Nephron progenitor cell (in vitro differentiated cells): ENCODE measurements around the gene CPA4.
A peak's percentile ranks its signal among the peaks of the same experiment; 100 is the strongest.

Experiments
- DNase-seq: peaks from one replicate; pipeline ENCODE4 v3.0.0; 2021
- H3K27ac Mint-ChIP-seq: 2 replicates; pipeline ENCODE4 v1.8.0; 2021; ENCODE audit warnings: mild to moderate bottlenecking, moderate library complexity, mixed read lengths
- H3K27me3 Mint-ChIP-seq: 2 replicates; pipeline ENCODE4 v1.8.0; 2021; ENCODE audit warnings: mild to moderate bottlenecking, low read depth, mixed read lengths; ENCODE audit not compliant: poor library complexity
- H3K36me3 Mint-ChIP-seq: 2 replicates; pipeline ENCODE4 v1.8.0; 2021; ENCODE audit warnings: low read depth, mixed read lengths
- H3K4me1 Mint-ChIP-seq: 2 replicates; pipeline ENCODE4 v1.8.0; 2021; ENCODE audit warnings: mixed read lengths
- H3K4me3 Mint-ChIP-seq: 2 replicates; pipeline ENCODE4 v1.8.0; 2021; ENCODE audit warnings: mild to moderate bottlenecking, moderate library complexity, mixed read lengths
- H3K9me3 Mint-ChIP-seq: 2 replicates; pipeline ENCODE4 v1.8.0; 2021; ENCODE audit warnings: mild to moderate bottlenecking, moderate library complexity, mixed read lengths
- CTCF ChIP-seq: fragments of 200-600 bp; sonication (generic); IDR thresholded peaks from 2 replicates; pipeline ENCODE4 v1.5.0; 2021; ENCODE audit warnings: antibody characterized with exemption

The CPA4 gene

GRCh38 chr7:130345136-130345535 lies 52.2 kb downstream of the CPA4 start:
- Mint-ChIP-seq H3K4me1 (peaks cover 29% of the 10 kb centered on the region), H3K9me3 (peaks cover 15% of the 10 kb centered on the region), H3K27ac (peak overlapping the region; percentile 88), H3K36me3 (peaks cover 6% of the 10 kb centered on the region), H3K4me3 (no peak overlapping the region), H3K27me3 (no peaks in the 10 kb centered on the region)
- DNase-seq = no peak
- TF ChIP-seq CTCF = no peak

GRCh38 chr7:130345725-130346124 lies 52.8 kb downstream of the CPA4 start:
- H3K4me3 Mint-ChIP-seq = no peak overlapping the region

GRCh38 chr7:130346177-130346905 lies 53.4 kb downstream of the CPA4 start:
- Mint-ChIP-seq H3K27ac (no peak overlapping the region), H3K4me3 (no peak overlapping the region), H3K27me3 (no peaks in the 10 kb centered on the region), H3K4me1 (peaks cover 41% of the 10 kb centered on the region), H3K36me3 (peaks cover 6% of the 10 kb centered on the region), H3K9me3 (peaks cover 15% of the 10 kb centered on the region)
- DNase-seq = no peak
- no peak for TF ChIP-seq CTCF

More at GRCh38 chr7:130345725-130346124, 52.8 kb downstream of the CPA4 start:
- Mint-ChIP-seq H3K4me1 (peaks cover 35% of the 10 kb centered on the region), H3K9me3 (peaks cover 15% of the 10 kb centered on the region), H3K27ac (peak overlapping the region; percentile 26), H3K36me3 (peaks cover 6% of the 10 kb centered on the region), H3K27me3 (no peaks in the 10 kb centered on the region)
- no peak for DNase-seq
- TF ChIP-seq CTCF = no peak

- DNase-seq = no peak
- H3K4me3 Mint-ChIP-seq = no peak overlapping the region
- no peak overlapping the region for H3K27ac Mint-ChIP-seq
- peaks cover 47% of the 10 kb centered on the region for H3K4me1 Mint-ChIP-seq
- H3K27me3 Mint-ChIP-seq = no peaks in the 10 kb centered on the region
- no peak for TF ChIP-seq CTCF
- peaks cover 6% of the 10 kb centered on the region for H3K36me3 Mint-ChIP-seq
- peaks cover 9% of the 10 kb centered on the region for H3K9me3 Mint-ChIP-seq
Observed at GRCh38 chr7:130346941-130347340, 54.0 kb downstream of the CPA4 start.

GRCh38 chr7:130349911-130350782 lies 57.2 kb downstream of the CPA4 start:
- Mint-ChIP-seq H3K9me3 (no peaks in the 10 kb centered on the region), H3K27me3 (no peaks in the 10 kb centered on the region), H3K4me1 (peaks cover 72% of the 10 kb centered on the region), H3K36me3 (no peaks in the 10 kb centered on the region), H3K27ac (peak overlapping the region; percentile 98), H3K4me3 (peak overlapping the region; percentile 28)
- TF ChIP-seq CTCF = no peak
- no peak for DNase-seq
